Left renal cortex interstitium (tissue), 4 donors: ENCODE results near the gene YTHDF1. TPM values are rescaled to one million over a fixed set of nuclear protein-coding genes. Genes with fewer than 3 reads are reported as not detected.
"Not testable (repeated sequence)": the region's sequence is repeated elsewhere in the genome, so short reads cannot be mapped to it uniquely, and the experiment has no call there.

Source experiments
- DNase-seq, 4 donors: peaks; one replicate each; pipeline ENCODE4 v3.0.0-alpha.2; 2013; ENCODE audit warnings: low read depth in 4 of 4, low spot score in 2 of 4, missing footprints in 1 of 4
- polyA plus RNA-seq, 4 donors: library from polyadenylated mRNA; unstranded; fragments of 120-200 nt; gene quantifications; one replicate each; pipeline ENCODE4 v1.2.1, GENCODE V29; 2013; ENCODE audit not compliant: insufficient read length in 4 of 4

Gene YTHDF1
- 10 to 100 TPM; 42.0 to 45.6 (median 44.3) TPM for polyA plus RNA-seq

DNA sequence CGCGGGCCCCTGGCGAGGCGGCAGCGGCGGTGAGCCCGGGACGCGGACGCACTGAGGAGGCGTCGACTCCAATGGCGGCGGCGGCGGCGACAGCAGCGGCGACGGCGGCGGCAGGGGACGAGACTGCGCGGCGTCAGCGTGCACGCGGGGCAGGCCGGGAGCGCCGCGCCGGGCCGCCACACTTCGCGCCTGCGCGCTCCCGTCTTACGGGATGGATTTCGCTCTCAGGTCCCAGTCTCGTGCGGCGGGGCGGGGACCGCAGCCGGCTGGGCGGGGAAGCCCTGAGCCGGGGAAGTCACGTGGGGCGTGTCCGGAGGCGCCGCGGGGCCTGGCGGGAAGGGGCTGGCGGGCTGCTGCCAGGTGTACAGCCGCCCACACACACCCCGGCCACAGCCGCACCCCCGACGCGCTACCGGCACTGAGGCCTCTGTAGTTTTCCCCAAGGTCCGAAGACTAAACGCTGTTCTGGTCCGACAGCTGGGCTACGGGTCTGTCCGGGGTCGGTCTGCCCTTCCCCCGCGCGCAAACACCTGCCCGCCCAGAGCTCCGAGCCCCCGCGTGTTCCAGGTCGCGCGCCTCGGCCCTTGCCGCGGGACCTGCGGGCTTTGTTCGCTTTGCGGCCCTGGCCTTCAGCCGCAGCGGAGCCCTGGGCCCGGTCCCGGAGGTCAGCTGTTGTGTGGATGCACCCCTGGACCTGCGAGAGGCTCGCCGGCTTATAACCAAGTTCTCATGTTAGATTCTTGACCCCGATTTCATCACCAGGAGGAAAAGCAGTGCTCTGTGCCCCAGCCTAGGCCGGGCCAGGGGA lies at the start of gene YTHDF1:
YTHDF1 (minus strand) TSS at position 91 of the 808 bp plus-strand sequence. CDS start 239 bp downstream, outside the sequence.
- peak; percentile 64 to 92 (median 84) for DNase-seq

DNA sequence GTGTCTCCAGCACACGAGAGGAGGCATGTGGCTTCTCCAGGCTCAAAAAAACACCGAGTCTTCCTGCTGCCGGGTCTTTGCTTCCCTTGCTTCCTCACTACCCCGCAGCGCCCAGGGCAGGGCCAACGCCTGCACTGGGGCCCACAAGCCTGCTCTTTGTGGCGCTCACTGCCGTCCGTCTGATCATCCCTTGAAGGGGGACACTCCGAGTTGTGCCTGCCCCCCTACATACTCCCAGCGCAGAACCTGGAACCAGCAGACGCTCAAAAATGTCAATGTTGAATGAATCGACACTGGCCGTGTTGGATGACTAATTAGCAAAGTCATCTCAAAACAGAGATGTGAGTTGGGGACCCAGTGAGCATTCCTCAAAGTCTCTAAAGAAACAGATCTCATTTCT lies 48.6 kb upstream of the YTHDF1 start:
- DNase-seq = no peak

DNA sequence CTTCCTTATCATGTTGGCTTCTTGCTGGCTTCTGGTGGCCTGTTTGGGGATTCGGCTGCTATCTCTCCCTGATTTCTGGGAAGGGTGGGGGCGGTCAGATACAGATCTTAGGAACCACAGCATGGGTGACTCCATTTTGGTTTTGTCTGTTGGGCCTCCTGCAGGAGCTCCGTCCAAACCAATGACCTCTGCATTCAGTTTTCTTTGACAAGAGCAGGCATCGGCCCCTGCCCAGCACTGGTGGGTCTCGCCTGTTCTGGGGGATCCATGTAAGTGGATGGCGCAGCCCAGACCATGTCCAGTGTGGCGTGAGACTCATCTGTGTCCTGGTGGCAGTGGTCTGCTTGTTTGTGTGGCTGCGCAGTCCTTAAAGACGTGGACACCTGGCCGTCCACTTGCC lies 48.1 kb upstream of the YTHDF1 start:
- DNase-seq = no peak

DNA sequence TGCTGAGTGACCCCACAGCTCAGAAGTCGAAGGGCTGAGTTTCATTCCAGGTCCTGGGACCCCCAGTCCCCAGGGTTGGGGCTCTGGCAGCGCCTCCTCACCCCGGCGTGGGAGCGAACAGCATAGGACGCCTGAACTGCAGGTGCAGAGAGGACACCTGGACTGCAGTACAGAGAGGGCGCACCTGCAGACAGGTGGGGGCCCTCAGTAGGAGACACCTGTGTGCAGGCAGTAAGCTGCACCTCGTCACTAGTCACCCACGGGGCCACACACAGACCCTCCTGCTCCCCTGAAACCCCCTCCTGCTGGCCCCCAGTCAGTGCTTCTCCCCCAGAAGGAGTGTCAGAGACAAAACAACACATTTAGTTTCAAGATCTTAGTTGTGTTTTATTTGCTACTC lies 46.9 kb upstream of the YTHDF1 start:
- no peak for DNase-seq

DNA sequence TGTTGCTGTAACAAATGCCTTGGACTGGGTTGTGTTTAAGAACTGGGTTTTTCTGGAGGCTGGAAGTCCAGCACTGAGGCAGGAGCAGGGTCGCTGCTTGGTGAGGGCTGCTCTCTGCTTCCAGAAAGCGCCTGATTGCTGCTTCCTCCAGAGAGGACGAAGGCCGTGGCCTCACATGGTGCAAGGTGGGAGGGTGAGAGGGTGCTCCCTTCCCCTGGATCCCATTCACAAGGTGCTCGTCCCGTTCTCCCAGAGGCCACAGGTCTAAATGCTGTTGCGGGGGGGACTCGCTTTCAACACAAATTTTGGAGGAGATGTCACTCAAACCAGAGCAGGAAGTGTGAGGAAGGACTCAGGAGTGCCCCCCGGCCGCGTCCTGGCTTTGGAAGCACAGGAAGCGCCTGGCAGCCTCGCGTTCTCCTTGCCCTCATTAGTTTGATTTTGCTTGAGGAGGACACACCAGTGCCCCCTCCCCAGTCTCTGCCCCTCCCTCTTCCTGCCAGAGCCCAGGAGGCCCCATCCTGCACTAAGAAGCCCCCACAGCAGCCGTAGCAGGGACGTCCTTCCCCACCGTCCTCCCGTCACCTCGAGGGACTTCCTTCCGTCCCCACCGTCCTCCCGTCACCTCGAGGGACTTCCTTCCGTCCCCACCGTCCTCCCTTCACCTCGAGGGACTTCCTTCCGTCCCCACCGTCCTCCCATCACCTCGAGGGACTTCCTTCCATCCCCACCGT lies 46.0 kb upstream of the YTHDF1 start:
- DNase-seq = no peak

DNA sequence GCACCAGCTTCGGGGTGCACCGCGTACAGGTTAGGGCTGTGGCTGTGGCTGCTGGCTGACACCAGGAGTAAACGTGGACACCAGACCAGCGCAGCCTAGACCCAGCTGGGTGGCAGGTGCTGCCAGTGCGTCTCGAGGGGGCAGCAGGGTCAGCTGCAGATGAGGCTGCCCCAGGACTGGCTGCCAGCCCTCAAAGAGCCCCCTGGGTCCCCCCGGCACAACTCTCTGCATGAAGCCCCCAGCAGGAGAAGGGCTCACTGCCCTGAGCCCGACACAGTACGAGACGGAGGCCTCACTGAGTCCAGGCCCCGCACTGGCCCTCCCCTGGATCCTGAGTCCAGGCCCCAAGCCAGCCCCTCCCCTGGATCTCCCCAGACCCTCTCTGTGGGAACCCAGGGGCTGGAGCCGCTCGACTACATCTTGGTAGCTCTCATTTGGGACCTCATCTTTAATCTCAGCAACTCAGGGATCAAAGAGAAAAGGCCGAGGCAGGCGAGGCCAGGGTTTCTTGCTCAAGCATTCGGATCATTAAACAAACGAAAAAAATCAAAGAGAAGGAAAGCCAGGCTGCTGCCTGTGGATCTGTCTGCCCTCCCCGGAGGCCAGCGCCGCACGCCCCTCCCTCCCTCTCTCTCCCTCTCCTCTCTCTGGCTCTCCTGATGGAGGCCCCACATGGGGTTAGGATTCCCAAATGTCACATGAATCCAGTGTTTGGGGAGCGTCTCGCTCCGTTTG lies 45.3 kb upstream of the YTHDF1 start:
- DNase-seq = peak in 2 of 4 donors; percentile 59 to 75

DNA sequence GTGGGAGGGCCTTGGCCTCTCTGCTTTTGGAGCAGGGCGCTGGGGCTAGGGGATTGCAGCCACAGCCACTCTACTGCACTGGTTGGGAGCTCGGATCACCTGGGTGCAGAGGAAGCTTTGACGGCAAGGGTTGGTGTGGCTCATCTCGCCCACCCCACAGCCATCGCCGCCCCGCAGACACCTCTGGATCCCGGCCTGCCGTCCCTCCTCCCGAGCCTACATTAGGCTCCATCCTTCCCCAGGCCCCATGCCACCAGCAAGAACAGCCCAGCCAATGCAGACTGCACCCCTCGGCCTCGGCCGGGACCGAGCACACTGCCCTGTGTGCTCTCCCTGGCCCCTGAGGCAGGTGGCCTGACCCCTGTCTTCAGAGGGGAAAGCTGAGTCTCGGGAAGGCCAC lies 44.6 kb upstream of the YTHDF1 start:
- DNase-seq = no peak

DNA sequence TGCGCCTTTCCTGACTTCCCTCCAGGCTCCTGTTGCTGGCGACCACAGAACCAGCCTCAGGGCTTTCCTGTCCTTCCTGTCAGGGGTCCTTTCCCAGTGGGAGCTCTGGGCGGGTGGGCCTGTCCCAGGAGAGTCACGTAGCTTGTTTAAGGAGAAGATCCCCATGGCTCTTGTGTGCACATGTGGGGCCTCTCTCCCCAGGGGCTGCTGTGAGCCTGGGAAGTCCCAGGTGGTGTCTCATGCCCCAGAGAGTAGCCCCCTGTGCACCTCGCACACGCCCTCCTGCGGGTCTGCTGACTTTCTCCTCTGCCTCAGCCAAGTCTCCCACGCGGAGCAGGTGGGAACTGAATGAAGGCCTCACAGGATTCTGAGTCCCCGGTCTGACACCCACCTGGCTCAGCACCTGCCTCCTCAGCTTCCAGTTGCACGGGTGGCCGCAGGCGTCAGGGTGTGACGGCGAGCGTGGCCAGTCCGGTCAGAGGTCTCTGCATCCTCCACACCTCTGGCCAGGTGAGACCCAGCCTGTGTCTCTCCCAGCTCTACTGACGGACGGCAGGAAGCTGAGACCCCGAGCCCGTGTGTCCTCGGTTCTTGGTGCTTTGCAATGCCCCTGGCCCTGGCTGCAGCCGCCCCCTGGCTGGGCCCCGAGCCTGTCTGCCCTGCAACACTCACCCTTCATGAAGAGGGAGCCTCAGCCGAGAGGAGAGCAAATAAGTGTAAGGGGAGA lies 44.0 kb upstream of the YTHDF1 start:
- no peak for DNase-seq

DNA sequence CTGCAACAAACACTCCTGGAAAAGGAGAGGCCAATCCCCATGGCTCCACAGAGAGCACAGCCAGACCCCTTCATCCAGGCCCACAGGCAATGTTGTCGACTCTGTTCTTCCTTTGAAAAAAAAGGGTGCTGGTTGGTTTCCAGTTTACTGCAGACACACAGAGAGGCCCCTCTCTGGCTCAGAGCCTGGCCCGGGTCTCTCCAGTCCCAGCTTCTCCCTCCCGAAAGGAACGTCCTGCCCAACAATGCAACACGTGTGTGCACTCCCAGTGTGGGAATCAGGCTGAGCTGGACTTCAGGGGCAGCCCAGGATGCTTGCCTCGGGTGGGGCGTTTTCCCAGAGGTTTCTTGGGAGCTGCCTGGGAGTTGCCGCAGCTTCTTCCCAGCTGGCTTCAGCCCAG lies 42.9 kb upstream of the YTHDF1 start:
- no peak for DNase-seq

DNA sequence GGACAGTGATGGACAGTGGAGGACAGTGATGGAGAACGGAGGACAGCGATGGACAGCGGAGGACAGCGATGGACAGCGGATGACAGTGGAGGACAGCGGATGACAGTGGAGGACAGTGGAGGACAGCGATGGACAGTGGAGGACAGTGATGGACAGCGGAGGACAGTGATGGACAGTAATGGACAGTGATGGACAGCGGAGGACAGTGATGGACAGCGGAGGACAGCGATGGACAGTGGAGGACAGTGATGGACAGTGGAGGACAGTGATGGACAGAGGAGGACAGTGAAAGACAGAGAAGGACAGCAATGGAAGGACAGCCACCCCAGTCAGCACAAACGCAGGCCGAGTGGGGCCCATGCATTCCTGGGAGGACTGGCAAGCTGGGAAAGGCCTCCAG lies 41.7 kb upstream of the YTHDF1 start:
- no peak for DNase-seq

DNA sequence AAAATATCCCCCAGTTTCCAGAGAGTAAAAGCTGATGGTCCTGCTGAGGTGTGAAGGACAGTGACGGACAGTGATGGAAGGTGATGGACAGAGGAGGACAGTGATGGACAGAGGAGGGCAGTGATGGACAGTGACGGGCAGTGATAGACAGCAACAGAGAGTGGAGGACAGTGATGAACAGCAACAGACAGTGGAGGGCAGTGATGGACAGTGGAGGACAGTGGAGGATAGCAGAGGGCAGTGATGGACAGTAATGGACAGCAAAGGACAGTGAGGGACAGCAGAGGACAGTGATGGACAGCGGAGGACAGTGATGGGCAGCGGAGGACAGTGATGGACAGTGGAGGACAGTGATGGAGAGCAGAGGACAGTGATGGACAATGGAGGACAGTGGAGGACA lies 41.0 kb upstream of the YTHDF1 start:
- DNase-seq = no peak

DNA sequence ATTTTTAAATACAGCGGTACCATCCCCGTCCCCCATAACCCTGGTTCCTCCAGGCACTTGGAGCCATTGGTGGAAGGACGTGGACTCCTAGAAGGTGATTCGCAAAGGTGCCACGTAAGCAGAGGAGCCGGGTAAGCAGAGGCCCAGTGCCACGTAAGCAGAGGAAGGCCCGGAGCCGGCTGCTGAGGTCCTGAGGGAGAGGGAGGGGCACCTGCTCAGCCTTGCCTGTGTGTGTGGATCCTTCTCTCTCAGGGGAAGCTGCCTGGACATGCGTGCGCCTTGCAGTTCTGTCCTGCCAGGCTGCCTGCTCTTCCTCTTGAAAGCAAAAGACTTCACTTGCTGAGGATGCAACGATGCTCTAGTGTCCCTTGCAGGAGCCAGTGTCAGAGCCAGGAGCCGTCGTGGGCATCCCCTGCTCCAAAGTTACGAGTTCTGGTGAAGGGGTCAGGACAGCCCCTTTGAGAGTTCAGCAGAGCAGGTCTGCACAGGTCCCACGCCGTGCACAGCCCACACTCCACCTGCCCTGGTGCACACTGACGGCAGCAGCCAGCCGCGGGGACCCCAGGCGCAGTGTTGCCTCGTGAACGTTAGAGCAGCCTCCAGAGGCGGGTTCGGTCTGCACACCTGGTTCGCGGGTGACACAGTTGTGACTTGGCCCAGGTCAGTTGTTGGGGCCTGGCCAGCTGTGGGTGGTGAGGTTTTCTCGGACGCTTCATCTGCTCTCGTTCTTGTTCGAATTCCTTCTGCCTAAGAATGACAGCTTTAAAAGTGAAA lies 40.2 kb upstream of the YTHDF1 start:
- no peak for DNase-seq

DNA sequence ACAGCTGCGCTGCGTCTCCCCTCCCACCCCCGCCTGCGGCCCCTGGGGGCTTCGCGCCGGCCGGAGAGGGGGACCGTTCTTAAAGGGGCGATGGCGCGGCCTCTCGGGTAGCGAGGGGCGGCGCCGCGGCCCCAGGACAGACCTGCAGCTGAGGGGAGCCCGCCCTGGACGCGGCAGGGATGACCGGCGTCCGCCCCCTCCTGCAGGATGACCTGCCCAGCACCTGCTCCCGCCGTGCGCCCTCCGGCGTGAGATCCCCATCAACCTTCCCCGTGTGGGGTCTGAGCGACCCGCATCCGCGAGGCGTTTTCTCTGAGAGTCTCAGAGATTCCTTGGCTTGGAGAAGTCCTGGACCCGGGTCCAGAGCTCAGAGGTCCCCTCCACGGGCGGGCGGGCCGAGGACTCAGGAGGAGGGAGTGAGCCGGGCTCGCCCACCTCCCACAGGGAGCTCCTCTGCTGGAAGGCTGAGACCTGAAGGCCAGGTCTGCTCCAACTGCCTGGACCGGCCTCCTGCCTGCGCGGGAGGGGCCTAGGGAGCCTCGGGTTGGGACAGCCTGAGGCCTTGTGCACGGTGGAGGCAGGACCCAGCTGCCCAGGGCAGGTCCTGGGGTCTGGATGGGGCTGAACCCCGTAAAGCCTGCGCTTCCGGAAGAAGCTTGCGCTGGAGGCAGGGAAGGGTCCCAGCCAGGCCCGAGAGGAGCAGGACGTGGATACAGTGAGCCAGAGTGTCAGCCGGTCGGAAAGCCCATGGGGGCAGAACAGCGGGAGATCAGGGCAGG lies 38.9 kb upstream of the YTHDF1 start:
- DNase-seq = no peak

DNA sequence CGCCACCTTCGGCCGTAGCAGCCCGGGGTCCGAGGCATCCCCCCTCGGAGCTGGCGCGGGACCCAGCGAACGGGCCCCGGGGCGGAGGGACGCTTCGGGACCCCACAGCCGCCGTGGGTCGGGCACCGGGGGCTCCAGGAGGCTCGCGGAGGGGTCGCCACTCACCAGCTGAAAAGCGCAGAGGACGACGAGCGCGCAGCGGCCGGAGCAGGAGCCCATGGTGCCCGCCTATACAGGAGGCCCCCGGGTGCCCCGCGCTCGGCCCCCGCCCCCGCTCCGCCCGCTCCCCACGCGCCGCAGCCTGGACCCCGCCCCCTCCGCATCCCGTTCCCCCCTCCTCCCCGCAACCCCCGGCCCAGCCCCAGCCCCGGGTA lies 38.3 kb upstream of the YTHDF1 start, which contains the start of gene NKAIN4:
NKAIN4 (minus strand) TSS at position 232 of the 374 bp plus-strand sequence; CDS start at position 219, 13 bp downstream.
- DNase-seq = no peak

DNA sequence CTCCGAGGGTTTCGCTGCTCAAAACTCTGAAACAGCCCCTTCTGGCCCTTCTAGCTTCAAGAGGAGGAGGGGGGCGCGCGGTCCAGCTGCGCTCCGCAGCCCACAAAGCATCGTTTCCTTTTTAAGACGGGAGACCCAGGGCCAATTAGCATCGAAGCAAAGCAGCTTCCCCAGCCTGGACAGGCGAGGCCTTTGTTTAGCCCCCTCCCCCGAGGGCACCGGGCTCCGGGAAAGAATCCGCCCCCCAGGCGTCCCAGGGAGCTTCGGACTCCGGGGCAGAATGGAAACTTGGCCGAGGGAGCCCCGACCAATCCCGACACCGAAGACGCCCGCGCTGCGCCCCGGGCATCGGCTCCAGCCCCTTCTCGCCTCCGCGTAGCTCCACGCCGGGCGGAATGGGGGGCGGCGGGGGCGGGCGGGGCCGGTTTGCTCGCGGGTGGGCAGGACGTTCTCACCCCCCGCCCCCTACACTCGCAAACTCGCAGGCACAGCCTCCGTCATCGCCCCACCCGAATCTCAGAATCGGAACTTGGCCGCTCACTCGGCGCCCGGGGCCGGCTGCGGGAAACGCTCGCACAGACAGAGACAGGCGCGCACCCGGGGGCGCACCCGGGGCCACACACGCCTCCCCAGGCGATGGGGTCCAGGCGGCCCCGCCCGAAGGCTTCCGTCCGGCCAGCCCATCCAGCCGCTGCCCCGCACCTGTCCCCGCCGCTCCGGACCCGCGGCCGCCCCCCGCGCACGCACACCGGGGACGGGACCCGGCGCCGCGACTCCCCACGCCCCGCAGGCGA lies 37.7 kb upstream of the YTHDF1 start:
- DNase-seq = no peak

DNA sequence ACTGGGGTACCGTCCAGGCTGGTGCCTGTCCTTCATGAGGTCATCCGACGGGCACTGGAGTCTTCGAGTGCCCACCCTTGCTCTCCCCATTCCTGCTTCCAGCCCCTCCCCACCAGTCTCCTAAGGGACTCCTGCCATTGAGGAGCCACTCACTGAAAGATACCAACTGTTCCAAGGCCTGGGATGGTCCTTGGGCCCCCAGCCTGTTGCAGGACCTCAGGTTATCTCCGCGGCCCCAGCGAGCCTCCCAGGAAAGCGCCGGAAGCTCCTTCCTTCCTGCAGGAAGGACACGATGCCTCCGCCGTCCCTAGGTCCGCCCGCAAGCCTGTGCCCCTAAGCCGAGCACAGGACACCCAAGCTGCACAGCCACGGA lies 37.1 kb upstream of the YTHDF1 start:
- DNase-seq = no peak

DNA sequence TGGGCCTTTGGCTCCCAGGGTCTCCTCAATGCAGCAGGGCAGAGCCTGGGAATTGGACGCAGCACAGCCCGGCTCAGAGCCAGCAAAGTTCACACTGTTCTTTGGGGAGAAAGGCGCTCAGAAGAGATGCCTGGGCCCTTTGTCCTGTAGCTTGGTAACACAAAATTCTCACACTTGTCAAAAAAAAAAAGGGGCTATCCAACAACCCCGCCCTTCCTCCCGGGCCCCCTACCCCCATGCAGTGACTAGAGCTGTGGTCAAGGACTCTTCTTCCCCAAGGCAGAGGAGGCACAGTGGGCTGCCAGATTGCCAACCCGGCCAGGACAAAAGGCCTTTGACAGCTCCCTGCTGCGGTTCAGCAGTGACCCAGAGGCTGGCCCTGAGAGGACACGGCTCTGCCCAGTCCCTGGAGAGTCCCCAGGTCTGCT lies 36.4 kb upstream of the YTHDF1 start:
- no peak for DNase-seq

DNA sequence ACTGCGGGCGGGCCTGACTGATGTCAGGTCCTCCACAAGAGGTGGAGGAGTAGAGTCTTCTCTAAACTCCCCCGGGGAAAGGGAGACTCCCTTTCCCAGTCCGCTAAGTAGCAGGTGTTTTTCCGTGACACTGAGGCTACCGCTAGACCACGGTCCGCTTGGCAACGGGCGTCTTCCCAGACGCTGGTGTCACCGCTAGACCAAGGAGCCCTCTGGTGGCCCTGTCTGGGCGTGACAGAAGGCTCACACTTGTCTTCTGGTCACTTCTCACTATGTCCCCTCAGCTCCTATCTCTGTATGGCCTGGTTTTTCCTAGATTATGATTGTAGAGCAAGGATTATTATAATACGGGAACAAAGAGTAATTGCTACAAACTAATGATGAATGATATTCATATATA lies 35.4 kb upstream of the YTHDF1 start:
- not testable (repeated sequence) for DNase-seq
